Limb (tissue), 2 donors: ENCODE data around the gene RNF208.

ENCODE experiments used
- DNase-seq, 2 donors: peaks; one replicate each; pipeline ENCODE4 v3.0.0-alpha.2; 2016; ENCODE audit errors: extremely low spot score in 2 of 2

RNF208 gene

DNA sequence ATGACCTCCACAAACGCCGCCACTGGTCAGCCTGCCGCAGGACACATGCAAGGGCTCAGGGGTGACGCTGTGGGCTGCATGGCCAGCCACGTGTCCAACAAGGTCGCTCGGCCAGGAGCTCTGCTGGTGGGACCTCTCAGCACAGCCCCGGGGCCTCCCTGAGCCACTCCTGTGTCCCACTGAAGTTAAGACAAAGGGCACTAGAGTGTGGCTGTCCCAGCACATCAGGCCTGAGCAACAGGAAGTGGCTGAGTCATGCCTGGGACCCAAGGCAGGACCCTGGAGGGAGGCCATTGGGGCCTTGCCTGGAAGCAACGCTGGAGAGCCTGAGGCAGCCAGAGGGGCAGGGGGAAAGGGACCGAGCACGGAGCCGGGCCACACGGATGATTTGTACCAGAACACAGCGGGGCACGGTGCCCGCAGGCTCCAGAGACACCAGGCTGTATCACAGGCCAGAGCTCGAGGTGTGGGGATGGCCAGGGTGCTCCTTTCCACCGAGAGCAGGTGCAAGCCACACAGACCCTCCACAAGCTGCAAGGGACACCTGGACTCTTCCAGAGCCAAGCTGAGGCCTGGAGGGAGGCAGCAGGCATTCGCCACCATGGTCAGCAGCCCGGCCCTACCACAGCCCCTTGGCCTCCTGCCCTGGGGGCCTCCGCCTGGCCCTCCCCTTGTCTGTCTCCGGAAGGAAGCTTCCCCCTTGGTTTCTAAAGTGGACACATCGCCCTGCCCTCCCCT, 43.7 kb downstream of the RNF208 start:
- no peak for DNase-seq

DNA sequence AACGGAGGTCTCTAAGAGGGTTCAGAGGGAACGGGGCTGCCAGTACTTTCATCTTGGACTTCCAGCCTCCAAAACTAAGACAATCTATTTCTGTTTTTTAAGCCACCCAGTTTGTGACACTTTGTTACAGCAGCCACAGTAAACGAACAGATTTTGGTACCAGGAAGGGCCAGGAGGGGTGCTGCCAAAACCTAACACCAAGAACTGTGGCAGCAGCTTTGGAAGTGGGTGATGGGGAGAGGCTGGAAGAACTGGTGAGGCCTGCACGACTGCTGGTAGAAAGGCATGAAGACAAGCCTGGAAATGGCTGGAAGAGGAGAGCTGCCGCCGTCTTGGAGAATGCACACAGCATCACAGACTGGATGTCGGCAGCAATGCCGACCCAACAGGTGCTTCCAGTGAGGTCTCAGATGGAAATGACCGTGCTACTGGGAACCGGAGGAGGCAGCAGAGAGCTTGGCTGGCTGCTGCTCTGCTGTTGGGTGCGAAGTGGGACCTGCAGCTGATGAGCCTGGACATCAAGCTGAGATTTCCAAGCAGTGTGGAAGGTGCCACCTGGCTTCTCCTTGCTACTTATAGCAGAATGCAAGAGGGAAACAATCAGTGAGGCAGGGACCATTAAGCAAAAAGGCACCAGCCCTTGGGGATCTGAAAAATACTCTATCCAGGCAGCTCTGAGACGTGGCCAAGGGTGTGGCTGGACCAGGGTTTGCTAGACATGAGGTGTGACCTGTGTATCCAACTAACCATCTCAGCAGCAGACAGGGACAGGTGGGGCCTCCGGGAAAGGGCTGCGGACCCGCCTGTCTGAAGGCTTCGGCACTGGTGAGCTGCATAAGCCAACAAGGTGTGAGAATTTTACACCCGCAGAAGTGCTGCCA, 45.5 kb downstream of the RNF208 start:
- no peak for DNase-seq

DNA sequence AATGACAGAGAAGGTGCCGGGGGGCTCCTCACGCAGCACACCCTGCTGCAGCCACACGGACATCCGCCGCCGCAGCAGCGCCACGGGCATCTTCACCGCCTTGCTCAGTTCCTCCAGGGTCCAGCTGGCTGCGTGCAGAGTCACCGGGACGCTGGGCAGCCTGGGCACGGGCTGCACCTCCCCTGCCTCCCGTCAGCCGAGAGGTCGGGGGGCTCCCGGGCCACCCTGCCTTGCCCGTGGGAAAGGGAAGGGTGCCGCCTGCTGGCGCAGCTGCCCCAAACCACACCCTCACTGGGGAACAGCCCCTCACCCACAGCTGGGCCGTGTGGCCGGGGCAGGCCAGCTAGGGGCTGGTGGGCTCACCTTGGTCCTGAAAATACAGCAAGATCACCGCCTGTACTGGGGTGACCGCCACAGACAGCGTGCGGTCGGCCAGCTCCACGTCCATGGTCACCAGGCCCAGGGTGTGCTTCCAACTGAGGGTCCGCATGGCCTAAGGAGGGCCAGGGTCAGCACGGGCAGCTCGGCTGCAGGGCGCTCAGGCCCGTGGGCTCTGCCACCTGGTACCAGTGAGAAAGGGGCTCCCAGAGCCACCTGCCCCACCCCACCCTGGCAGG, 46.6 kb downstream of the RNF208 start:
- no peak for DNase-seq

DNA sequence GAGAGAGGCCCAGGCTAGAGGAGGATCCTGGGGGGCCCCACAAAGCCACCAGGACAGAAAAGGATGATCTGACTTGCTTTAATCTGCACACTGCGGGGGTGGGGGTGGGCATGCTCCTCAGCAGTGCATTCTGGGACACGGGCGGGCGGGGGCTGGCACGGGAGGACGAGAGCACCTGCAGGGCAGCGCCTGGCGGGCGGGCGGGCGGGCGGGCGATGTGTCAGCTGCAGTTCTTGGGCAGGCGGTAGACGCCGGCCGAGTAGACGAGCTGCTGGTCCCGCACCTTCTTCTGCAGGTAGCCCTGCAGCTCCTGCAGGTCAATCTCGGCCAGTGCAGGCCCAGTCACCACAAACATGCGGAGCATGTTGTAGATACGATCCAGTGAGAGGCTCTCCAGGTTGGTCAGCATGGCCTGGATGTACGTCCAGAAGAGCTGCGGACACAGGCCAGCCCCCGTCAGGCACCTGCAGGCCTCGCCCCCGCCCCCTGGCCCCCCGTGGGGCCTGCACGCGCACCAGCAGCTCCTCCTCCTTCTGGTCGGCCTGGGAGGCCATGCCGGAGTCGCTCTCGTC, 47.2 kb downstream of the RNF208 start:
- no peak for DNase-seq

DNA sequence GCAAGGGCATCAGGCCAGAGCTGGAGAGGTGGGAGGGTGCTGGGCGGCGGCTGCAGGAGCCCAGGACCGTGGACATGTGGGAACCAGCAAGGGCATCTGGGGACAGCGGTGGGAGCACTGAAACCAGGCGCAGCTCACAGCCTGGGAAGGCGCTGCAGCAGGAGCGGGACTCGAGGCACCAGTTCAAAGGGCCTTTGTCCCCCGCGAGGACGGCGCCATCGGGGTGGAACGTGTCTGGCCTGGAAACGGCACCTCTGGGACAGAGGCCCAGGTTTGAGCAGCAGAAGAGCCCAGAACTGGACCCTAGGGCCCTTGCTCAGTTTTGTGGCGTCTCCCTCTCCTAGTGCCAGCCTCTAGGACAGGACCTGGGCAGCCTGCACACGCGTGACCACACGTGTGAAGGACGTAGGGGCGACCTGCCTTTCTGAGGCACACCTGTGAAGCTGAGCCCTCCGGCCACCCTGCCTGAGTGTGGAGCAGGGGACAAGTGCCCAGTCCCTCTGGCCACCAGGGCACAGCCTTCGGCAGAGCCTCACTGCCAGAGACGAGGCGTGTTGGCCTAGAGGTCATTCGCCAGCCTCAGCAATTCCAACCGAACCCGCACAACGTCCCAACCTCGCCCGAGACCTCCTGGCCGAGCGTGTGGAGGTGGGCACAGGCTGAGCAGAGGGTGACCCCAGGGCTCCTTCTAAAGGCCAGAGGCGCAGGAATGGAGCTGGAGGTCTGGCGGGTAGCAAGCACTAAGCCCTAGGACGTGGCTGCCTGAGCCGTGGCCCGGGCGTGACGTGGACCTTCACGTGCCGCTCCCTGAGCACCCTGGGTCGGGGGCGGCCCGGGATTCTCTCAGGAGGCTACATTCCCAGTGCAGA, 48.0 kb downstream of the RNF208 start:
- no peak for DNase-seq

DNA sequence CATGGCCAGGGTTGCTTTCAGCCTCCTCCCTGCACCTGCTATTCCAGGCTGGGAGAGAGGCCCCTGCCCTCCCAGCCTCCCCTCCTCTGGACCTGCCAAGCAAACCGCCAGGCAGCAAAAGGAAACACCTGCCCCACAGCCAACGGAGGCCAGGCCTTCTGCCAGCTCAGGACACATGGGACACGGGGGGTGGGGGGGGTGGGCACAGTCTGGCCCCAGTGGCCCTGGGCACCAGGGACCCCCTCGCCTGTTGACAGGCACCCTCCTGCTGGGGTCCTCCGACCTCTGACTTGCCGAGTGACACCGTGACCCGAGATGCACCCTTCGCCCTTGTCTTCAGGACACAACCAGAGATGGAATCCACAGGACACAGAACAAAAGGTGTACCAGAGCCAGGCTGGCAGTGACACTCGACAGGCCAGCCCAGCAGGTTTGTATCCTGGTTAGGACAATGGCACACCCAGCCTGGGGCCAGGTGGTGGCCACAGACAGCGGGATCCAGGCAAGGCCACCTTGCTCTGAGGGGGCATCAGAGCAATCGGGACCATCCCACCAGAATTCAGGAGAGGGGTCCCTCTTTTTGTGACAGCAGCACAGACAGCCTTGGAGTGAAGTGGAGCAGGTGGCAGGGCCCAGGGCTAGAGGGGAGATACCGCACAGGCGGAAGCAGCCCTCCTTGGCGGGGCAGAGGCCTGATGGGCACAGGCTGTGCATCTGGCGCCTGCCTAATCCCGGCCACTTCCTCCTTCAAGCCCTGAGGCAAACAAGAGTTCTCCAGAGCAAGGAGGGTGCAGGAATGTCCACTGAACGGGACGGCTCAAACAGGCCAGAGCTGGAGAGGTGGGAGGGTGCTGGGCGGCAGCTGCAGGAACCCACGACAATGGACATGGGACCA, 48.9 kb downstream of the RNF208 start:
- DNase-seq, result no peak

DNA sequence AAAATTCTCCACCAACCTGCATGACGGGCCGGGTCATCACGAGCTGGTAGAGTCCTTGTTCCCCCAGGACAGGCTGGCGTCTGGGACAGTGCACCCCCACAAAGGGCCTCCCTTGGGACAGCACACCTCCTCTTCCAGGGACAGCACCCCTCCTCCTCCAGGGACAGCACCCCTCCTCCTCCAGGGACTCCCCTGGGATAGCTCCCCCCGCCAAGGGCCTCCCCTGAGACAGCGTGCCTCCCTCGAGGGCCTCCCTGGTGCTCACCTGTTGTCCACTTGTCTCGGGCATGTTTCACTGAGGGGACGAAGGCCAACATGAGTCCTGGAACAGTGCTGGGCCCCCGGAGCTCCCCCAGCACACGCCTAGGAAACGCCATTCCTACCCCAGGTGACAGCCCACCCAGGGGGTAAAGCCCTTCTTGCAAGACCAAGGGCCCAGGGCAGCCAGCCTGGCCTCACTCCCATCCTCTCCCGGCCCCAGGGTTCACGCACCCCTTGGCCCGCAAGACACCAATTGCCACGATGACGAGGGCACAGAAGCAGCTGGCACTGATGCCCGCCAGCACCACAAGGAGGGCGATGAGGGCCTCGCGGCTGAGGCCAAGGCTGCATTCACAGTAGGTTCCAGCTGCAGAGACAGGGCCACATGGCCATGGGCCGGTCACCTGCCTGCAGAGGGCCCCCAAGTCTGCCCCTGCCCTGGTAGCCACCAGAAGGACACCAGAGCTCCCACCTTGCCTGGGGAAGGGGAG, 50.7 kb downstream of the RNF208 start:
- no peak for DNase-seq

DNA sequence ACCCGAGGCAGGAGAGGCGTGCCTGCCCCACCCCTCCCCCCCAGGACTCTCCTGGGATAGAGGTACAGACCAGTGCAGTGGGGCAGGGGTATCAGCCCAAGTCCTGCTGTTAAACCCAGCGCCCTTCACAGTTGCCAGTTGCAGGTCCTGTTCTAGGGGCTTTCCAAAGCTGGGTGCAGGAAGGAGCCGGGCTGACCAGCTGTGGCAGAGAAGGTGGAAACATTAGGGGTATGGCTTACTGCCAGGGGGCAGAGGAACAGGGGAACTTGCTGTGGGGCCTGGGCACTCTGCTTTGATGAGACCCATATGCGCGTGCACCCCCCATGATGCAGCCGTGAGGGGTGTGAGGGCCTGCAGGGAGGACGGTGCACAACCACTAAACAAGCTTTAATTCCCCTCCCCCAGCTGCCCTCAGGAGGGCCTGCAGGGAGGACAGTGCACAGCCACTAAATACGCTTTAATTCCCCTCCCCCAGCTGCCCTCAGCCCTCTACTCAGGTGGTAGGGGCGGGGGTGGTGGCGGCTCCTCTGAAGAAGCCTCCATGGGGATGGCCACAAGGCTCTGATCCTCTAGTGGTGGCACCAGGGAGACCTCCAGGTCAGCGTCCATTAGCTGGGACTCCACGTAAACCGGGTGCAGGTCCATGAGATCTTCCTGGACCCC, 51.4 kb downstream of the RNF208 start:
- no peak for DNase-seq
